ENCODE measurements around the gene ARHGEF28. TPM values are rescaled to one million over a fixed set of nuclear protein-coding genes. Genes with fewer than 3 reads are reported as not detected.

ARHGEF28 gene
- total RNA-seq, 2 donors from 2014 or later, result 0.17 to 0.53 TPM

GRCh38 chr5:73966451-73966850 lies 340.5 kb downstream of the ARHGEF28 start:
- ATAC-seq, result no peak

GRCh38 chr5:73967347-73967746 lies 341.4 kb downstream of the ARHGEF28 start:
- Mint-ChIP-seq H3K27me3 (peaks cover 15 to 17% of the 10 kb centered on the region in 2 donors), H3K36me3 (no peaks in the 10 kb centered on the region), H3K27ac (no peak overlapping the region), H3K9me3 (no peaks in the 10 kb centered on the region), H3K4me1 (ENCODE audit: low read depth in 2 of 2) (no peaks in the 10 kb centered on the region), H3K4me3 (no peak overlapping the region)
- DNase-seq (ENCODE audit: low spot score) (no peak), ATAC-seq (no peak)

More at GRCh38 chr5:73966451-73966850, 340.5 kb downstream of the ARHGEF28 start:
- no peak overlapping the region for H3K27ac Mint-ChIP-seq
- no peaks in the 10 kb centered on the region for H3K36me3 Mint-ChIP-seq
- H3K4me1 Mint-ChIP-seq (ENCODE audit: low read depth in 2 of 2), result no peaks in the 10 kb centered on the region
- no peaks in the 10 kb centered on the region for H3K9me3 Mint-ChIP-seq
- H3K27me3 Mint-ChIP-seq, result peaks cover 17 to 21% of the 10 kb centered on the region in 2 donors
- no peak for DNase-seq (ENCODE audit: low spot score)
- no peak overlapping the region for H3K4me3 Mint-ChIP-seq

GRCh38 chr5:73968246-73968645 lies 342.2 kb downstream of the ARHGEF28 start:
- Mint-ChIP-seq H3K4me3 (no peak overlapping the region), H3K9me3 (no peaks in the 10 kb centered on the region), H3K36me3 (no peaks in the 10 kb centered on the region), H3K4me1 (ENCODE audit: low read depth in 2 of 2) (no peaks in the 10 kb centered on the region), H3K27me3 (peaks cover 14% of the 10 kb centered on the region in 2 donors), H3K27ac (no peak overlapping the region)
- DNase-seq (ENCODE audit: low spot score) (no peak), ATAC-seq (no peak)

- DNase-seq (ENCODE audit: low spot score) (no peak), ATAC-seq (no peak)
- Mint-ChIP-seq H3K9me3 (no peaks in the 10 kb centered on the region), H3K4me3 (no peak overlapping the region), H3K27me3 (peaks cover 14% of the 10 kb centered on the region in 2 donors), H3K36me3 (no peaks in the 10 kb centered on the region), H3K4me1 (ENCODE audit: low read depth in 2 of 2) (no peaks in the 10 kb centered on the region), H3K27ac (no peak overlapping the region)
These were observed 342.7 kb downstream of the ARHGEF28 start for GRCh38 chr5:73968729-73969128.

- Mint-ChIP-seq H3K27me3 (peaks cover 10 to 14% of the 10 kb centered on the region in 2 donors), H3K9me3 (no peaks in the 10 kb centered on the region), H3K4me1 (ENCODE audit: low read depth in 2 of 2) (no peaks in the 10 kb centered on the region), H3K27ac (no peak overlapping the region), H3K4me3 (no peak overlapping the region), H3K36me3 (no peaks in the 10 kb centered on the region)
- DNase-seq (ENCODE audit: low spot score) (no peak), ATAC-seq (no peak)
These were observed 343.4 kb downstream of the ARHGEF28 start for GRCh38 chr5:73969195-73970036.

GRCh38 chr5:73971326-73971725 lies 345.3 kb downstream of the ARHGEF28 start:
- Mint-ChIP-seq H3K4me3 (no peak overlapping the region), H3K36me3 (no peaks in the 10 kb centered on the region), H3K4me1 (ENCODE audit: low read depth in 2 of 2) (no peaks in the 10 kb centered on the region), H3K27ac (no peak overlapping the region), H3K9me3 (no peaks in the 10 kb centered on the region), H3K27me3 (peaks cover 10 to 14% of the 10 kb centered on the region in 2 donors)
- DNase-seq (ENCODE audit: low spot score), result no peak
- ATAC-seq, result no peak

- no peaks in the 10 kb centered on the region for H3K9me3 Mint-ChIP-seq
- no peaks in the 10 kb centered on the region for H3K36me3 Mint-ChIP-seq
- DNase-seq (ENCODE audit: low spot score) (no peak), ATAC-seq (no peak)
- H3K27me3 Mint-ChIP-seq, result peaks cover 11 to 14% of the 10 kb centered on the region in 2 donors
- H3K4me1 Mint-ChIP-seq (ENCODE audit: low read depth in 2 of 2), result no peaks in the 10 kb centered on the region
- no peak overlapping the region for H3K27ac Mint-ChIP-seq
- H3K4me3 Mint-ChIP-seq, result no peak overlapping the region
These were observed 347.1 kb downstream of the ARHGEF28 start for GRCh38 chr5:73973135-73973534.

GRCh38 chr5:73974871-73975360 lies 348.9 kb downstream of the ARHGEF28 start:
- no peak overlapping the region for H3K27ac Mint-ChIP-seq
- no peaks in the 10 kb centered on the region for H3K36me3 Mint-ChIP-seq
- no peak for ATAC-seq
- H3K9me3 Mint-ChIP-seq, result no peaks in the 10 kb centered on the region
- DNase-seq (ENCODE audit: low spot score), result no peak
- no peak overlapping the region for H3K4me3 Mint-ChIP-seq
- H3K4me1 Mint-ChIP-seq (ENCODE audit: low read depth in 2 of 2), result no peaks in the 10 kb centered on the region
- H3K27me3 Mint-ChIP-seq, result peaks cover 5 to 7% of the 10 kb centered on the region in 2 donors

GRCh38 chr5:73975845-73976244 lies 349.8 kb downstream of the ARHGEF28 start:
- Mint-ChIP-seq H3K36me3 (no peaks in the 10 kb centered on the region), H3K4me3 (no peak overlapping the region), H3K9me3 (no peaks in the 10 kb centered on the region), H3K4me1 (ENCODE audit: low read depth in 2 of 2) (no peaks in the 10 kb centered on the region), H3K27ac (no peak overlapping the region), H3K27me3 (peaks cover 0 to 7% of the 10 kb centered on the region in 2 donors)
- DNase-seq (ENCODE audit: low spot score) (no peak), ATAC-seq (no peak)

GRCh38 chr5:73977146-73977545 lies 351.1 kb downstream of the ARHGEF28 start:
- Mint-ChIP-seq H3K9me3 (no peaks in the 10 kb centered on the region), H3K4me1 (ENCODE audit: low read depth in 2 of 2) (no peaks in the 10 kb centered on the region), H3K36me3 (no peaks in the 10 kb centered on the region), H3K4me3 (no peak overlapping the region), H3K27me3 (peaks cover 0 to 12% of the 10 kb centered on the region in 2 donors), H3K27ac (no peak overlapping the region)
- DNase-seq (ENCODE audit: low spot score) (no peak), ATAC-seq (no peak)

GRCh38 chr5:73979321-73979720 lies 353.3 kb downstream of the ARHGEF28 start:
- no peaks in the 10 kb centered on the region for H3K36me3 Mint-ChIP-seq
- no peak overlapping the region for H3K4me3 Mint-ChIP-seq
- no peak for DNase-seq (ENCODE audit: low spot score)
- ATAC-seq, result no peak
- peaks cover 0 to 19% of the 10 kb centered on the region in 2 donors for H3K27me3 Mint-ChIP-seq
- H3K27ac Mint-ChIP-seq, result no peak overlapping the region
- no peaks in the 10 kb centered on the region for H3K9me3 Mint-ChIP-seq
- H3K4me1 Mint-ChIP-seq (ENCODE audit: low read depth in 2 of 2), result no peaks in the 10 kb centered on the region

GRCh38 chr5:73981704-73982103 lies 355.7 kb downstream of the ARHGEF28 start:
- Mint-ChIP-seq H3K27ac (no peak overlapping the region), H3K36me3 (no peaks in the 10 kb centered on the region), H3K4me3 (no peak overlapping the region), H3K27me3 (peaks cover 8 to 23% of the 10 kb centered on the region in 2 donors), H3K4me1 (ENCODE audit: low read depth in 2 of 2) (no peaks in the 10 kb centered on the region), H3K9me3 (no peaks in the 10 kb centered on the region)
- no peak for DNase-seq (ENCODE audit: low spot score)
- no peak for ATAC-seq

- H3K36me3 Mint-ChIP-seq, result no peaks in the 10 kb centered on the region
- H3K27ac Mint-ChIP-seq, result no peak overlapping the region
- H3K27me3 Mint-ChIP-seq, result peaks cover 8 to 21% of the 10 kb centered on the region in 2 donors
- ATAC-seq (no peak), DNase-seq (ENCODE audit: low spot score) (no peak)
- no peak overlapping the region for H3K4me3 Mint-ChIP-seq
- no peaks in the 10 kb centered on the region for H3K4me1 Mint-ChIP-seq (ENCODE audit: low read depth in 2 of 2)
- H3K9me3 Mint-ChIP-seq, result no peaks in the 10 kb centered on the region
These were observed 357.6 kb downstream of the ARHGEF28 start for GRCh38 chr5:73983644-73984043.

GRCh38 chr5:73985145-73985544 lies 359.1 kb downstream of the ARHGEF28 start:
- H3K4me1 Mint-ChIP-seq (ENCODE audit: low read depth in 2 of 2), result no peaks in the 10 kb centered on the region
- ATAC-seq (no peak), DNase-seq (ENCODE audit: low spot score) (no peak)
- H3K27ac Mint-ChIP-seq, result no peak overlapping the region
- H3K9me3 Mint-ChIP-seq, result no peaks in the 10 kb centered on the region
- no peaks in the 10 kb centered on the region for H3K36me3 Mint-ChIP-seq
- H3K27me3 Mint-ChIP-seq, result peaks cover 9 to 21% of the 10 kb centered on the region in 2 donors
- no peak overlapping the region for H3K4me3 Mint-ChIP-seq

Measured in natural killer cell treated with Interleukin-12 subunit alpha and Interleukin-12 subunit beta and Interleukin-15 and Interleukin-18, amount 100 ng/mL, for 72 hours (primary cell).